ENCODE results near the gene SLIT1.

GRCh38 chr10:97029271-97029670 is 156.5 kb downstream of the SLIT1 start:
- TF ChIP-seq POLR2A (IDR thresholded peaks at IDR 0.05) (no peak), CTCF (IDR thresholded peaks at IDR 0.05) (no peak)

Data from testis (tissue), 2 donors.